ENCODE measurements around the gene CHSY3.

CHSY3 gene

DNA sequence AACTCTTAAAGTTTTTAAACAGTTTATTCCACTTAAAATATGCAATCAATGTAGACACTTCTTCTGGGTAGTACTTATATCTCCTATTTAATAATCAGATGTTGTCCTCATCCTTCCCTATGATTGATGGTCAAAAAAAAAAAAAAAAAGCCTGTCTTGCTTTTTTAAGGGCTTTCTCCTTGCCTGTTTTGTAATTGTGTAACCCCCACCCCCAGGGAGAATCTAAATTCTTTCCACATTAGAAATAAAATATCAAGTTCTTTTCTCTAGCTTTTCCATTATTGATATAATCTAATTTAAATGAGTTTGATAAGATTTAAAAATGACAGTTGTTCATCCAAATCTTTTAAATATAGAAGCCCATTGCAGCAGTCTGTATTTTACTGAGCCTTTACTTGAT lies 119.7 kb downstream of the CHSY3 start:
- DNase-seq (ENCODE audit: low read depth), result no peak

DNA sequence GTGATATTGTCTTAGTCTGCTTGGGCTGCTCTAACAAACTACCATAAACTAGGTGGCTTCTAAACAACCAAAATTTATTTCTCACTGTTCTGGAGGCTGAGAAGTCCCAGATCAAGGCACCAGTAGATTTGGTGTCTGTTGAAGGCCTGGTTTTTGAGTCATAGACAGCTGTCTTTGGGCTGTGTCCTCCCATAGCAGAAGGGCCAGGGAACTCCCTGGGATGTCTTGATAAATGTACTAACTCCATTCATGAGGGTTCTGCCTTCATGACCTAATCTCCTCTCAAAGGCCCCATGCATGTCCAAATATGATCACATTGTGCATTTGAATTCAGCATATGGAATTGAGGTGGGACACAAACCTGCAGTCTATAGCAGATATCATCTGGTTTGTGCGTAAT lies 121.2 kb downstream of the CHSY3 start:
- no peak for DNase-seq (ENCODE audit: low read depth)

DNA sequence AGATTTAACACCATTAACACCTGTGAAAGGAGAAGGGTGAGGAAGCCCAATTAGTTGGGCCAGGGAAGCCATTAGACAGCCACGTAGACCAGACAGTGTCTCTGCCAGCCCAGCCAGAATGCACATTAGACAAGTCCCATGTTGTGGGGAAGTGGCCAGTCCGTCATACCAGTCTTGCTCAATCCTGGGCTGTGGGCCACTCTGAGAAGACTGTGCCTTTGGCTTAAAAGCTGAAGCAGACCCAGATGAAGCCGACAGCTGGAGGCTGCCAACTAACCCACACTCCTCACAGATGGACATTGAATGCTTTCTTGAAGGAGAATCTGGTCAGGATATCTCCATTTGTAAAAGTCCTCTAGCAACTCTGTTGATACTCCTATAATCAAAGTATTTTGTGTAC lies 128.5 kb downstream of the CHSY3 start:
- no peak for DNase-seq (ENCODE audit: low read depth)

DNA sequence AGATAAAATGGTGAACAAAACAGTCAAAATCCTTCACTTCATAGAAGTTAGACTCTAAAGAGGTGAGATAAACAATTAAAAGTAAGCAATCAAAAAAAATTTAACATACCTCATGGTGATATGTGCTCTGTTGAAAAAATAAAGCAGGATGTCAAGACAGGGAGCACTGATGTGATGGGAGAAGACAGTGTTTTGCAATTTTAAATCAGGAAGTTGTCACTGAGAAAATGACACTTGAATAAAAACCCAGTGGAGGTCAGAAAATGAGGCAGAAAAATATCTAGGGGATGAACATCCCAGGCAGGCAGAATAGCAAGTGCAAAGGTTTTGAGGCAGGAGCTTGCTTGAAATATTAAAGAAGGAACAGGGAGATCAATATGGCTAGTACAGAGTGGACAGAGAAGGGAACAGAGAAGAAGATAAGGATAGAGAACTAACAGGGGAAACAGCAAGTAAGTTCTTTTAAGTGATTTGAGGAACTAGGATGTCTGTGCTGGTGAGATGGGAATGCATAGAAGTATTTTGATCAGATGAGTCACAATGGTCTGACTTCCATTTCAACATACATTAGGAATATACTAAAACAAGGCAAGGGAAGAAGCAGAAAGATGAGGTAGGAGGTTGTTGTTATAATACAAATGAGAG lies 130.4 kb downstream of the CHSY3 start:
- DNase-seq (ENCODE audit: low read depth), result no peak

DNA sequence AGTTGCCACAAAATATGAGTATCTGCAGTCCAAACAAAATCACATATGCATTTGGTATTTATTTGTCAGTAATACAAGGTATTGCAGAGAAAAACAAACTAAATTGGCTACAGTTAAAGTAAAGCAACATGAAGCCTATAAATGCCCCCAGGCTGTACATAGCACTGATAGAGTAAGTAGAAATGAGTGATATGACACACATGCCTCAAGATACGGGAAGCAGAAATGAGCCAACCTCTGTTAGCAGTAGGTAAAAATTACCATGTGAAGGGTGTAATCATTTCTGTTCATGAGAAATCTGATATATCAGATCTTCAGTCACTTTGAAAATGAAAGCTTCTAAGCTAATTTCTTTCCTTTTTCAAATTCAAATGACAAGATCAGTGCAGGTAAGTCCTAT lies 131.1 kb downstream of the CHSY3 start:
- DNase-seq (ENCODE audit: low read depth), result no peak

DNA sequence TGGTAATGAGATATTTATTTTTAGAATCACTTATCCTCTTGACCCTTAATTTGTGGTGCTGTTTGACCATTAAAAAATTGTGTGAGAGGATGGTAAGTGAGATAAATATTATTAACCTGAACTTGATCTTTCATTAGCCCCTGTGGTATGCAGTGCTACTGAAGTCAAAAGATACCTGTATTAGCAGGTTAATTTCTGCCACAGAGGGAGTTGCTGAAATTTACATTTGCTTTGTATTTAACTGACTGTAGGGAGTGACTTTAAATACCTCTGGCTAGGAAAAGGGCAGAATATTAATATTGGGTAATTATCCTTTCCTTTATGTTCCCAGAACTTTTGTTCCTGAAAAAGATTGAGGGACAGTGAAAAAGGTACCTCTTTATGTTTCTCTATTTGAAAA lies 133.6 kb downstream of the CHSY3 start:
- no peak for DNase-seq (ENCODE audit: low read depth)

DNA sequence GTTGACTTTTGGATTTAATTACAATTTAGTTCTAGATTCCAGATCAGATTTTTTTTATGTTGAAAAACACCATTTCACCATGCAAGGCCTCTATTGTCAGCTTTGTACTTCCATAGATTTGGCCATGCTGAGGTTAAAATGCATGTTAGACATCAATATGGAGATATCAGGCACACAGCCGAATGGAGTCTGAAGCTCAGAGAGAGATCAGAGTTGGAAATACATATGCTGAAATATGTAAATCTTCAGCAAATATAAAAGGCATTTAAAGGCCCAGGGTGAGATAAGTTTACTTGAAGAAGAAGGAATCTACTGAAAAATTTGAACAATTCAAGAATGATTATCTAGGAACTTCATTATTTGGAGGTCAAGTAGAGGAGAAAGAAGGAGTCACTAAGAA lies 139.6 kb downstream of the CHSY3 start:
- no peak for DNase-seq (ENCODE audit: low read depth)

DNA sequence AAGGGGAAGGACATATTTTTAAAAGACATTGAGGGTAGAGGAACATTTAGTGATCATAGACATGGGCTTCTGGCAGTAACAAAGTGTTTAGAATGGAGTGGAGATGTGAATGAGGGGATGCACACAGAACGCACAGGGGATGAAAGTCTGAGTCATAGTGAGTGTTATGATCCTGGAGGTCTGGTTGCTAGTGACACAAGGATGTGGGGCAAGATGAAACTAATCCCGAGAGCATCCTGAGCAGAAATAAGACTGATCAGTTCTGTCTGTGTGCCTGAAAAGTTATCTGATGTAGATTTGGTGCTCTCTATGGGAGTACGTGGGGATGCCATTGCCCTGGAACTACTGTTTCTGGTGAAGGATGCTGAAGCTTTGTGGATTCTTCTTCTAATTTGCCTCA lies 141.1 kb downstream of the CHSY3 start:
- DNase-seq (ENCODE audit: low read depth), result no peak

DNA sequence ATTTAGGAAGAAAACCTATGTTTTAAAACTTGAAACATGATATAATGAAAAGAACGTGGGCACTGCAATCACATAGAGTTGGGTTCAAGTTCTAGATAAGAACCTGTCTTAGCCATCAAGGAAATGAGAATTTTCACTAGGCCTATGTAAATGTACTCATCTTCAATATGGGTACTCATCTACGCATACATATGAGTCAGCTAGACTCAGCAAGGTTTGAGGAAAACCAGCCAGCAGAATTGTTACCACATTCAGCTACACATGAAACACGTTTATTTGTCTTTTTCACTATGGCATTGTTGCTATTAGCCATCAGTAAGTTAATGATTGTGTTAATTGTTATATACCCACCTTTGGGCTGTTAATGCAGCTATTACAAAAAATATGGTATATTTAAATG lies 146.3 kb downstream of the CHSY3 start:
- DNase-seq (ENCODE audit: low read depth), result no peak

DNA sequence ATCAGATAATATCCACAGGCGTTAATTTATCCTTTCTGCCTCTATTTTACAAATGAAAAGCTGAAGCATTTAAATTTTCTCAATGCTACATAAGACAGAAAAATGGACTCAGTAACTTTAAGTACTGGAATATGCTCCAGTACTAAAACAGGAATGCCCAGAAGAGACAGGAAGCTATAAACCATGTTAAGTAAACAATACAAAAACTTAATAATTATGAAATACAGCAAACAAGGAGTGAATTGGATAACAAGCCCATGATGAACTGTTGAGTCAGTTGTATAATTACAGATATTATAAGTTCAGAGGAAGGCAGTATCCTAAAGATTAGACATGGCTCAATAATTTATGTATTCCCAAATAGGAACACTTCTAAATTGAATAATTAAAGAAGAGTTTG lies 148.5 kb downstream of the CHSY3 start:
- no peak for DNase-seq (ENCODE audit: low read depth)

DNA sequence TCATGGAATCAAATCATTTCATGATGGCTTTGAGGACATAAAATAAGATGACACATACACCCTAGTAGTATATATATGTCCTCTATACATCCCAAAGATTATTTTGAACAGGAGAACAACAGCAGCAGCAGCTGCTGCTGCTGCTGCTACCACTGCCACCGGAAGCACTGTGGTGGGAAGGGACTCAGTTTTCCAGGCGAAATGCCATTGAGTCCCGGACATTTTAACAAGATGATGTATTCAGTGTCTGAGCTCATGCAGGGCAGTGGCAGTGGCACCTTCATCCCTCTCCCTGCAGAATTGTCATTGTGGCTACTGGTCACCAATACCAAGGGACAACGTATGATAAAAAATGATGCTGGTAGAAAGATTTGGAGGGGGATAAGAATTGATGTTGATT lies 151.3 kb downstream of the CHSY3 start:
- DNase-seq (ENCODE audit: low read depth), result no peak

DNA sequence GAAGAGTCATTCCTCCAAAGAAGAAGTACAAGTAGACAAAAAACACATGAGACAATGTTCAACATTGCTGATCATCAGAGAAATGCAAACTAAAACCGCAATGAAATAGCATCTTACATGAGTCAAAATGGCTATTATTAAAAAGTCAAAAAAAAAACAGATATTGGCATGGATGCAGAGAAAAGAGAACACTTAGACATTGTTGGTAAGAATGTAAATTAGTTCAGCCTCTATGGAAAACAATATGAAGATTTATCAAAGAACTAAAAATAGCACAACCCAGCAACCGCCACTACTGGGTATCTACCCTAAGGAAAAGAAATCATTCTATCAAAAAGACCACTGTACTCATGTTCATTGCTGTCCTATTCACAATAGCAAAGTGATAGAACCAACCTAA lies 157.5 kb downstream of the CHSY3 start:
- DNase-seq (ENCODE audit: low read depth), result no peak

DNA sequence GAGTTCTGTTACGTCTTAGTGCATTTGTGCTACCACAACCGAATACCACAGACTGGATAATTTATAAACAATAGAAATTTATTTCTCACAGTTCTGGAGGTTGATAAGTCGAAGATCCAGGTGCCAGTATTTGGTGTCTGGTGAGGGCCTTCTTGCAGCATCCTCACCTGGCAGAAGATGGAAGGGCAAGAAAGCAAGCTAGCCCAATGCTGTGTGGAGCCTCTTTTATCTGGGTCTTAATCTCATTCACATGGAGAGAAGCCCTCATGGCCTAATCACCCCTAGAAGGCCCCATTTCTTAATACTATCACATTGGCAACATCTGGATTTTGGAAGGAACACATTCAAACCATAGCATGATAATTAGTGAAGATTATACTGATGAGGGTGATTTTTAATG lies 159.3 kb downstream of the CHSY3 start:
- no peak for DNase-seq (ENCODE audit: low read depth)

DNA sequence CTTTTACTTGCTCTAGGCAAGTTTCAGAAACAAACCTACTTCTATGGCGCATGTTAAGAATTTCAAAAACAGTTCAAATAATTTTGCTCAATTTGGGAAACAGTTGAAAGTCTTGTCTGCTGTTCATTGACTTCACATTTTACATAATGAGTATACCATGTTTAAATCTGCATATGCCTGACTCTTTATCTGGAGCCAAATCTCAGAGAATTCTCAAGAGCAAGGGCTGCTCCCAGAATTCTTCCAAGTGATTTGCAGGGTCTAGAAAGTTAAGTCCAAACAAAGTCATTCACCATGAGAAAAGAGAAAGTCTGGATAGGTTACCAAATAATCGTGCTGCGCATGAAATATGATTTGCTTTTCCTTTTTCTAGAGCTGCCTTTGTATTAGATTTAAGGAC lies 160.2 kb downstream of the CHSY3 start:
- DNase-seq (ENCODE audit: low read depth), result no peak

DNA sequence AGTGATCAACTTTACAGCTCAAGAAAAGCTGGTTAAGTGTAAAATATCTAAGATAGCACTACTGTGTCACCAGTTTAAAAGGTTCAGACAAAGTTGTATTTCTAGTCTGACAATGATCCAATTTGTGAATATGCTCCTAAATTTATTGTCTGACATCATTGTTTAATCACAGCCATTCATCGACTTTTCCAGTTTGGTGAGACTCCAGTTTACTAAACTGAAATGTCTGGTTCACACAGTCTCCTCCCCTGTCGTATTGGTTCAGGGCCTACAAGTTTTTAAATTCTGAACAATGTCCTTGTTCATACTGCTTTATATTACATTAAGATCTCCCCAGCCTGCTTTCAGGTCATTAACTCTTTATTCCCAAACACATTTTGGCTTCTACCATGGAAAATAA lies 161.4 kb downstream of the CHSY3 start:
- DNase-seq (ENCODE audit: low read depth), result no peak

DNA sequence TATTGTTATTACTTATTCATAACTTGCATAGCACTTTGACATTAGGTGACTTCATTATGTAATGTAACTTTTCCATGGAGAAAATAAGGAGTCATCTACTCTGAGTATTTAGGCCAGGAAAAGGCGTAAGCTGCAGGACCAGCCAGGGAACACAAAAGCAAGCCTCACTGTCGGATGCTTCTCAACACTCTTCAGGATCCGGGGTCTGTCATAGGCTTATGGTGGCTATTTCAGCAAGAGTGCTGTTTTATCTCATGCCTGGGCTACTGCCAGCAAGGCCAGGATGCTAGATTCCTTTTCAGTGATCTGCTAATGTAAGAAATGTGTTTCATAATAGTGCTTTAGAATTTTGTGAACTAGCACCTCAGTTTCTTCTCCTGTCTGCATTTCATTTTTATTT lies 162.4 kb downstream of the CHSY3 start:
- no peak for DNase-seq (ENCODE audit: low read depth)

DNA sequence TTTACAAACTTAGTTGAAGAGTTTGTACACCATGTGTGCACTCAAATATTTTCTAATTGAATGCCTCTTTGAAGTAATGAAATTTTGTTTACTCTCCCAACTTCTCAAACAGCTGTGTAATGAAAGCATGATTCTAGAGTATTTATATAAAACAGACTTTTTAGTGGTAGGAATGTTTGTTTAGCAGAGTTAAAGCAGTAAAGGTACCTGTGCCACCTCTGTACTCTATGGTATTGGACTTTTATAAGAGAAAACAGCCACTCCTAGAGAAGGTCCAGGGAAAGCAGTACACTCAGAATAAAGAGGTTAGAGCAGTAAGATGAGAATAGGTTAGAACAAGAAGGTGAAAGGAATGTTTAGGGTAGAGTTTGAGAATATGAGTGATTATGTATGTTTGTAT lies 163.1 kb downstream of the CHSY3 start:
- DNase-seq (ENCODE audit: low read depth), result no peak

DNA sequence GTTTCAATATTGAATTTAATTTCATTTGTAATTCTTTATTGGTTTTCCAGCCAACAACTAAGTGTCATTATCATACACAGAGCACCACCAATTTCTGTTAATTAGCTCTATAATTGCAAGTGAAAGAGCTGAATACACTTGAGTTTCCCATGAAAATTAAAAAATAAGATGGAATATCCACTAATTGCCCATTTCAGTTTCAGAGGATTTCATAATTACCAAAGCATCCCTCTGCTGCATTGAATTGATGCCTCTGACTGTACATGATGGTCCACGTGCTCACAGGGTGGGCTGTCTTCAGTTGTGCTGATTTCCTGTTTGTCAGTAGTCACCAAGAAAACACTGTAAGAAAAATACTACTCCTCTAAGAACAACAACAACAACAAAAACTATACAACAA lies 163.8 kb downstream of the CHSY3 start:
- no peak for DNase-seq (ENCODE audit: low read depth)

DNA sequence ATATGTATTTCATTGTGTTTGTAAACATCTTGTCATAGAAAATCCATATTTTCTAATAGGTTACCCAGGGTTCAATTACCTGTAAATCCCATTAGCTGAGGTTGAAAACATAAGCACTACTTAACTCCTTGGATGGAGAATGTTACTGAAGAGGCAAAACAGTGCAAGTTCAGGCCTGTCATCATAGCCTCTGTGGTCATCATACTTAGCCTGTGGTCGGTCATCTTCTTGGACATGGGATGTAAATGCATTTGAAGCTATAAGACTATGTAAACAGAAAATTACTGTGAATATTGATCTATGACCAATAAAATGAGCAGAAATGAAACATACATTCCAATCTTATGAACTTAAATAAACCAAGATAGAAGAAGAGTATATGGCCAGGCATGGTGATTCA lies 164.7 kb downstream of the CHSY3 start:
- DNase-seq (ENCODE audit: low read depth), result no peak

DNA sequence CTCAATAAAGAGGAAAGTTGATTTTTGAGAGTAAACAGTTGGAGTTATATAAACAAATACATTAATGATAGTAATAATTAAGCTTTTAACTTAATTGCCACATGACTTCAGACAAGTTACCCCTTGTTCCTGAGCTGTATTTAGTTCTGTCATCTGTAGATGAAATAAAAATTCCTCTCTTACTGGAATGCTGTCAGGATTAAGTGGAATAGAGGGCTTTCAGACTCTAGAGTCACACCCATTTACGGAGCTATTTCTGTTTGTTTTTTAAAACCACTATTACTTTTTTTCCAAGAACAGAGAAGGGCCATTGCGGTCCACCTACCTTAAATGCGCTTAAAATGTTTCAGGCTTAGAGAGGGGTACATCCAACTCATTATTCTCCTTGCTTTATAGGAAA lies 170.6 kb downstream of the CHSY3 start:
- DNase-seq (ENCODE audit: low read depth), result no peak

DNA sequence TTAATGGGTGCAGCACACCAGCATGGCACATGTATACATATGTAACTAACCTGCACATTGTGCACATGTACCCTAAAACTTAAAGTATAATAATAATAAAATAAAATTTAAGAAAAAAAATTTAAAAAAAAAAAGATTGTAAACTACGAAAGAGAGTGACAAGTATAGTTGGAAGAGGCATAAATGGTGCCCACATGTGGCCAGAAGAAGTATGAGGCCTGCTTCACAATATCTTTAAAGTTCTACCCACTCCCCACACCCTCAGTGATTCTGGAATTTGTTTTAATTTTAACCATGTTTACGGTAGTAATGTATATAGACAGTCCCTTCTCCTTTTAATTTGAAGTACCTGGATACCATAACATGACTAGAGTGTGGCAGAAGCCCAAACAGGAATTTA lies 172.7 kb downstream of the CHSY3 start:
- no peak for DNase-seq (ENCODE audit: low read depth)

DNA sequence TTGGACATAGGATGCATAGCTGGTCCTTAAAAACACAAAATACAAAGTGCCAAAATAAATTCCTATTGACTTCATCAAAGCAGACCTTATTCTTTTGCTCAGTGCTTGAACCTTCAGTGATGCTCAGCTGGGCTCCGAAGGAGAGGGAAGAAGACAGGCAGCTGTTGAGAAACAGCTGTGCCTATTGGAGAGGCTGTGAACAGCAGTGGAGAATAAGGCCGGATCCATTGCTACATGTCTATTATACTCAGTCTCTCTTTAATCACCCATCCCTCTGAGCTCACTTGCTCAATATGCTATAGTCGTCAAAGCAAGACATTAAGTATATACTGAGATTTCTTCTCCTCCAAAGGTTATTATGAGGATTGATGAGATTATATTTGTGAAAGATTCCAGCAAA lies 174.4 kb downstream of the CHSY3 start:
- no peak for DNase-seq (ENCODE audit: low read depth)

DNA sequence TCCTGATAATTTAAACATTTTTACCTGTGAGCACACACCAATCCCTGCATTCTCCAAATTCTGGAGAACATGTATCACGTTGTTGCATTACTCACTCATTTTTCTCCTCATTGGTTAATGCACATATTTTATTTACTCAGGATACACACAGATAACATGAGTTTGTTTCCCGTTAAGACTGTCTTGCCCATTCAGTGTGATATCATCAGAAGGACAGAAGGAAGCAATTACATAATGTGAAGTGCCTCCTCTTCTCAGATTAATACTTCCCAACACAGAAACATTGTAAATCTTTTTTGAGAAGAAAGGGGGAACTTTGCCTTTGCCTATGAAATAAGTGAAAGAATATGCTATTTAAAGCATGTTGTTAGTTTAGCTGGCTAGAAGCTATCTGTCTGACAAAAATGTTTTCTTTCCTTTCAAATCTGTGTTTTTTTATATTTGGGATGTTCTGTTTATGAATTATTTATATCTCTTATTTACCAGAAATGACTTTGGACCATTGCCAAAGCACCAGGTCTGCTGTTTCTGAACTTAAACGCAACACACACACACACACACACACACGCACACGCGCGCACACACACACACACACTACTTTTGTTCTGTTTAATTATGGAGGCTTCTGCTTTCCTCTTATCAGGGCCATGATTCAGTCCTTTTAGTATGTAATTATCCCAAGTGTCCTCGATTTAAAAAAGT lies 186.5 kb downstream of the CHSY3 start:
- no peak for DNase-seq (ENCODE audit: low read depth)

DNA sequence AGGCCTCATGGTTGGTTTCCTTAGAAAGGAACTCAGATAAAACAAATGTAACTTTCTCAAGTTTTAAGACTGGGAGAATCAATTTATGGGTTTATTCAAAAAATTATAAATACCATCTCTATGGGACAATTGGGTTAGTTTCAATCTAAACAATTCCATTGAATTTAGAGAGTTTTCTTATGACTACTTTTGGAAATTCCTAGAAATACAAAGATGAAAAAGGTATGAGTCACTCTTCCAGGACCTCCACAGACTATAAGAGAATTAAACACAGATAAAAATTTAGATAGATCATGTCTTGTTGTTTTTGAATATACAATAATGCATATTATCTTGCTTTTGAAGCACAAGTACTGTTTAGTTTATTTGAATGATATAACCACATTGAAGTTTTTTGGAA lies 188.7 kb downstream of the CHSY3 start:
- no peak for DNase-seq (ENCODE audit: low read depth)
